Vagina (tissue), 2 donors: ENCODE data around the gene MEGF6. TPM values are rescaled to one million over a fixed set of nuclear protein-coding genes. Genes with fewer than 3 reads are reported as not detected.
A peak's percentile ranks its signal among the peaks of the same experiment; 100 is the strongest.

Experiments used
- DNase-seq, 2 donors: peaks; one replicate each; pipeline ENCODE4 v3.0.0-alpha.2; 2017; ENCODE audit errors: extremely low spot score in 2 of 2
- H3K27ac ChIP-seq: fragments of 200-600 bp; sonication (generic); one replicate; pipeline ENCODE4 v1.5.1; 2019
- H3K27me3 ChIP-seq: fragments of 200-600 bp; sonication (generic); one replicate; pipeline ENCODE4 v1.5.1; 2019
- H3K36me3 ChIP-seq, 2 donors: fragments of 200-600 bp; sonication (generic); one replicate each; pipeline ENCODE4 v1.5.1; 2017 to 2019
- H3K4me1 ChIP-seq: fragments of 200-600 bp; sonication (generic); one replicate; pipeline ENCODE4 v1.5.1; 2019
- H3K4me3 ChIP-seq, 2 donors: fragments of 200-600 bp; sonication (generic); 1 replicate in 1 of 2; 2 replicates in 1 of 2; pipeline ENCODE4 v1.5.1; 2016 to 2019
- H3K9me3 ChIP-seq: fragments of 200-600 bp; sonication (generic); one replicate; pipeline ENCODE4 v1.5.1; 2019
- POLR2A ChIP-seq, 2 donors: fragments of 450-650 bp; IDR thresholded peaks; one replicate each; pipeline ENCODE4 v1.6.1; 2017; ENCODE audit warnings: antibody characterized with exemption in 2 of 2, mild to moderate bottlenecking in 2 of 2, moderate library complexity in 2 of 2
- POLR2AphosphoS5 ChIP-seq, 2 donors: sonication (generic); formaldehyde crosslinking; IDR thresholded peaks; one replicate each; pipeline ENCODE4 v1.9.0; 2017; ENCODE audit warnings: antibody characterized with exemption in 2 of 2, mild to moderate bottlenecking in 2 of 2, low read depth in 1 of 2; ENCODE audit not compliant: insufficient read depth in 1 of 2
- intact Hi-C: fragments of 100-400 bp; cut with DNase I; formaldehyde crosslinking; loops from one replicate; pipeline ENCODE4 v1.15.1; 2023
- total RNA-seq: library from RNA; depleted of rRNA; stranded (reverse); fragments of >200 nt; gene quantifications from one replicate; pipeline ENCODE4 v1.2.3, GENCODE V29; 2016
- TF ChIP-seq, protein P1 (sequence below), 3 experiments: fragments of 450-650 bp in 2 of 3; fragments of 200-600 bp in 1 of 3; sonication (generic) in 1 of 3; IDR thresholded peaks; one replicate each; pipeline ENCODE4 v1.5.1; 2017 to 2019; ENCODE audit warnings: antibody characterized with exemption in 3 of 3, mild to moderate bottlenecking in 2 of 3, moderate library complexity in 2 of 3

Gene MEGF6, protein sequence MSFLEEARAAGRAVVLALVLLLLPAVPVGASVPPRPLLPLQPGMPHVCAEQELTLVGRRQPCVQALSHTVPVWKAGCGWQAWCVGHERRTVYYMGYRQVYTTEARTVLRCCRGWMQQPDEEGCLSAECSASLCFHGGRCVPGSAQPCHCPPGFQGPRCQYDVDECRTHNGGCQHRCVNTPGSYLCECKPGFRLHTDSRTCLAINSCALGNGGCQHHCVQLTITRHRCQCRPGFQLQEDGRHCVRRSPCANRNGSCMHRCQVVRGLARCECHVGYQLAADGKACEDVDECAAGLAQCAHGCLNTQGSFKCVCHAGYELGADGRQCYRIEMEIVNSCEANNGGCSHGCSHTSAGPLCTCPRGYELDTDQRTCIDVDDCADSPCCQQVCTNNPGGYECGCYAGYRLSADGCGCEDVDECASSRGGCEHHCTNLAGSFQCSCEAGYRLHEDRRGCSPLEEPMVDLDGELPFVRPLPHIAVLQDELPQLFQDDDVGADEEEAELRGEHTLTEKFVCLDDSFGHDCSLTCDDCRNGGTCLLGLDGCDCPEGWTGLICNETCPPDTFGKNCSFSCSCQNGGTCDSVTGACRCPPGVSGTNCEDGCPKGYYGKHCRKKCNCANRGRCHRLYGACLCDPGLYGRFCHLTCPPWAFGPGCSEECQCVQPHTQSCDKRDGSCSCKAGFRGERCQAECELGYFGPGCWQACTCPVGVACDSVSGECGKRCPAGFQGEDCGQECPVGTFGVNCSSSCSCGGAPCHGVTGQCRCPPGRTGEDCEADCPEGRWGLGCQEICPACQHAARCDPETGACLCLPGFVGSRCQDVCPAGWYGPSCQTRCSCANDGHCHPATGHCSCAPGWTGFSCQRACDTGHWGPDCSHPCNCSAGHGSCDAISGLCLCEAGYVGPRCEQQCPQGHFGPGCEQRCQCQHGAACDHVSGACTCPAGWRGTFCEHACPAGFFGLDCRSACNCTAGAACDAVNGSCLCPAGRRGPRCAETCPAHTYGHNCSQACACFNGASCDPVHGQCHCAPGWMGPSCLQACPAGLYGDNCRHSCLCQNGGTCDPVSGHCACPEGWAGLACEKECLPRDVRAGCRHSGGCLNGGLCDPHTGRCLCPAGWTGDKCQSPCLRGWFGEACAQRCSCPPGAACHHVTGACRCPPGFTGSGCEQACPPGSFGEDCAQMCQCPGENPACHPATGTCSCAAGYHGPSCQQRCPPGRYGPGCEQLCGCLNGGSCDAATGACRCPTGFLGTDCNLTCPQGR (N-terminal part only)
- 37.6 TPM for total RNA-seq

GRCh38 chr1:3611170-3612019, at the start of gene MEGF6:
Gene MEGF6 (minus strand): TSS chr1:3611508. CDS start chr1:3611268, 240 bp downstream.
- TF ChIP-seq, protein P1, sequence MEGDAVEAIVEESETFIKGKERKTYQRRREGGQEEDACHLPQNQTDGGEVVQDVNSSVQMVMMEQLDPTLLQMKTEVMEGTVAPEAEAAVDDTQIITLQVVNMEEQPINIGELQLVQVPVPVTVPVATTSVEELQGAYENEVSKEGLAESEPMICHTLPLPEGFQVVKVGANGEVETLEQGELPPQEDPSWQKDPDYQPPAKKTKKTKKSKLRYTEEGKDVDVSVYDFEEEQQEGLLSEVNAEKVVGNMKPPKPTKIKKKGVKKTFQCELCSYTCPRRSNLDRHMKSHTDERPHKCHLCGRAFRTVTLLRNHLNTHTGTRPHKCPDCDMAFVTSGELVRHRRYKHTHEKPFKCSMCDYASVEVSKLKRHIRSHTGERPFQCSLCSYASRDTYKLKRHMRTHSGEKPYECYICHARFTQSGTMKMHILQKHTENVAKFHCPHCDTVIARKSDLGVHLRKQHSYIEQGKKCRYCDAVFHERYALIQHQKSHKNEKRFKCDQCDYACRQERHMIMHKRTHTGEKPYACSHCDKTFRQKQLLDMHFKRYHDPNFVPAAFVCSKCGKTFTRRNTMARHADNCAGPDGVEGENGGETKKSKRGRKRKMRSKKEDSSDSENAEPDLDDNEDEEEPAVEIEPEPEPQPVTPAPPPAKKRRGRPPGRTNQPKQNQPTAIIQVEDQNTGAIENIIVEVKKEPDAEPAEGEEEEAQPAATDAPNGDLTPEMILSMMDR (IDR thresholded peaks at IDR 0.05), result no peak
- TF ChIP-seq POLR2A (IDR thresholded peaks at IDR 0.05) (no peak), POLR2AphosphoS5 (IDR thresholded peaks at IDR 0.05; ENCODE audit: insufficient read depth in 1 of 2, low read depth in 1 of 2) (no peak)
- Histone ChIP-seq H3K27ac (no peak within 1 kb of the TSS), H3K27me3 (peaks cover 5% of the 10 kb centered on the region), H3K4me3 (peak within 1 kb of the TSS; percentile 38 to 53), H3K36me3 (no peaks in the 10 kb centered on the region), H3K4me1 (peaks cover 30% of the 10 kb centered on the region), H3K9me3 (no peaks in the 10 kb centered on the region)
- intact Hi-C loops, result no loop called here
- DNase-seq, result no peak

DNA sequence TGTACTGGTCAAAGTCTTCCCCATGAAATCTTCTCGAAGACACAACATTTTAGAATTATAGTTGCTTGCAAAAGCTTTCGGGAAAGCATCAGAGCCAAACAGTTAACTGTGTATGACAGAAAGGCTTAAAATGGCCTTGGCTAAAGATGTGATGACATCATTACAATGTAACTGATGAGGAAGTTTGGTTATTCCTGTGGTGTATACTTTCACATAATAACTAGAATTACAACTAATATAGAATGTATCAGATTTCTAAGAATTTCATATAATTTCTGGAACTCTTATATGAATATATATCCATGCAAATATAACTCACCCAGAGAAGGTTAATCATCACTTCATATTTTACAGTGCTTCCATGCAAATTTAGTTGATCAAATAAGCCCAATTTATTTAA, 49.4 kb upstream of the MEGF6 start:
- no peak for DNase-seq
- Histone ChIP-seq H3K4me1 (no peaks in the 10 kb centered on the region), H3K27ac (no peak overlapping the region), H3K9me3 (no peaks in the 10 kb centered on the region), H3K4me3 (no peak overlapping the region), H3K36me3 (no peaks in the 10 kb centered on the region), H3K27me3 (no peaks in the 10 kb centered on the region)
- TF ChIP-seq, protein P1 (IDR thresholded peaks at IDR 0.05), result no peak
- TF ChIP-seq POLR2AphosphoS5 (IDR thresholded peaks at IDR 0.05; ENCODE audit: insufficient read depth in 1 of 2, low read depth in 1 of 2) (no peak), POLR2A (IDR thresholded peaks at IDR 0.05) (no peak)
- intact Hi-C loops, result no loop called here

DNA sequence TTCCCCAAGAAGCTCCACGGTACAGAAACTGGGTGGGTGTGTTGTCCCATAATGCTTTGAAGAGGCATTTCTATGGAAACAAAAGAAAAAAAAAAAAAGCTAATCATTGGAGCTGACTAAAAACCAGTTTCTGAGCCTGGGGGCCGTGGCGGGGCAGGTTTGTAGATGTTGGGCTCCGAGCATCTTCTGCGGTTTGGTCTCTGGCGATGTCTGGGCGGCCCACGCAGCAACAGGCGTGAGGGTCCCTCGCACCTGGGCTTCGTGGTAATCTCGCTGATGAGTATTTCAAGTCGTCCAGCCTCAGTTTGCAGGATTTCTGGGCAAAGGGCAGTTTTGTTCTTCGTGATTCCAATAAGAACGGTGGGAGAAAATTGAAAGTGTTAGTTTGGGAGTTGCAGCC, 47.8 kb upstream of the MEGF6 start:
- no peak overlapping the region for H3K4me3 ChIP-seq
- intact Hi-C loops, result no loop called here
- no peaks in the 10 kb centered on the region for H3K9me3 ChIP-seq
- no peaks in the 10 kb centered on the region for H3K27me3 ChIP-seq
- TF ChIP-seq, protein P1 (IDR thresholded peaks at IDR 0.05), result no peak
- TF ChIP-seq POLR2AphosphoS5 (IDR thresholded peaks at IDR 0.05; ENCODE audit: insufficient read depth in 1 of 2, low read depth in 1 of 2), result no peak
- TF ChIP-seq POLR2A (IDR thresholded peaks at IDR 0.05), result no peak
- no peaks in the 10 kb centered on the region for H3K36me3 ChIP-seq
- no peaks in the 10 kb centered on the region for H3K4me1 ChIP-seq
- H3K27ac ChIP-seq, result no peak overlapping the region
- DNase-seq, result no peak

DNA sequence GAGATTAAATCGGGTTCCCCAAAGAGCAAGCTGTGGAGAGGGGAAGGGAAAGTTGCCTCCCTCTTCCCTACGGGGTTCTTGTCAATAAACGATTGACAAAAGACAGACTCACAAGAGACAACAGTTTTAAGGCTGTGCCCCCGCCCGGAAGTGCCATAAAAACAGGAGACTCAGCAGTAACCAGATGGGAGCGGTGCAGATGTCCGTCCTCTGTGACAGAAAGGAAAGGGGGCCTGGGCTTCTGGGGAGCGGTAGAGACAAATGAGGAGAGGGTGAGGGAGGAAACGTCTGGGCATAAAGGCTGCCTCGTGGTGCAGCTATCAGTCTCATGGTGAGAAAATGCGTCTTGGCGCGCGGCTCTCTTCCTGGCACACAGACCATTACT, 46.9 kb upstream of the MEGF6 start:
- Histone ChIP-seq H3K36me3 (no peaks in the 10 kb centered on the region), H3K4me3 (no peak overlapping the region), H3K4me1 (no peaks in the 10 kb centered on the region), H3K27me3 (no peaks in the 10 kb centered on the region), H3K27ac (no peak overlapping the region), H3K9me3 (no peaks in the 10 kb centered on the region)
- TF ChIP-seq POLR2A (IDR thresholded peaks at IDR 0.05), result no peak
- TF ChIP-seq, protein P1 (IDR thresholded peaks at IDR 0.05), result no peak
- TF ChIP-seq POLR2AphosphoS5 (IDR thresholded peaks at IDR 0.05; ENCODE audit: insufficient read depth in 1 of 2, low read depth in 1 of 2), result no peak
- no peak for DNase-seq
- intact Hi-C loops, result no loop called here
